ENCODE results near the gene TMEM54. TPM values are rescaled to one million over a fixed set of nuclear protein-coding genes. Genes with fewer than 3 reads are reported as not detected.

Gene TMEM54
- total and polyA plus RNA-seq, 2 of the 13 experiments (the other 11 are each of a cell fraction or from before 2014, with no cell fraction given): 2.5 to 2.9 TPM

DNA sequence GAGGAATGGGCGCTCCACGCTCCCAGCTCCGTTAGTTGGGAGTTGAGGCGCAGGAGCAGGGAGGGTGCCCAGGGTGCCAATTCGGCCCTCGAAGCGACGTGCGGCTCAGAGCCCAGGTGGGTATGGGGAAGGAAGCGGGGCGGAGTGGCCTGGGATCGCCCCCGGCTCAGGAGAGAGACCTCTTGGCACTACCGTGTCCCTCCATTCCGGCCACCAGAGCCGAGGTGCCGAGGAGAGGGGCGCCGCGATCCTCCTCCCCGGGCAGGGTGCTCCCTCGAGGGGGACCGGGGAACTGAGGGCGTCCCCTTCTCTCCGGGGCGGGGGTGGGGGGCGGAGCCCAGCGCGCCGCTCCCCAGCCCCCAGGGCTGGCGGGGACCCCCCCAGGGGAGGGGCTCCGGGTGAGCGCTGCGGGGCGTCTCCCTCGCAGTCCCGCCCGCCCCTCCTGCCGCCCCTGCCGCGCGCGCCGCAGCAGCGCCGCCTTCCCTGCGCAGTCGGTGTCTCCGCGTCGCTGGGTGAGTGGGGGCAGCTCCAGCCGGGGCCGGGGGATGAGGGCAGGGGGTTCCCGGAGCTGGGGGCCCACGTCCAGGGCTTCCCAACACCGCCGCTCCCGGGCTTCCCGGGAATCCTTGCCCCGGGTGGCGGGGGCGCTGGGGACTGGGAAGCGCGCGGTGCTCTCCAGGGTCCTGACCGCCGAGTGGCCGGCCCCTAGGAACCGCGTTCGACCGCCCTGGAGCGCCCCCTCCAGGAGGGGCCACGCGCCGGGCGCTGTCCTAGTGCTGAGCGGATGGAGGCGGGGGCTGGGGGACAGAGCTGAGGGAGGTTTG is 15.0 kb downstream of the TMEM54 start, which contains the start of gene HPCA (continued):
- TF ChIP-seq SSRP1 (CRISPR knock-in tag; IDR thresholded peaks at IDR 0.05) (no peak), ZNF232 (CRISPR knock-in tag; IDR thresholded peaks at IDR 0.05; ENCODE audit: borderline replicate concordance) (peak; percentile 98), ZNF543 (CRISPR knock-in tag; IDR thresholded peaks at IDR 0.05) (peak; percentile 96), ZNF350 (CRISPR knock-in tag; IDR thresholded peaks at IDR 0.05; ENCODE audit: borderline replicate concordance, low read depth) (peak; percentile 54; the same call in 1 of the 2 replicates), ZNF598 (CRISPR knock-in tag; IDR thresholded peaks at IDR 0.05; ENCODE audit: borderline replicate concordance) (peak; percentile 89; the same call in 1 of the 2 replicates), ZNF225 (CRISPR knock-in tag; IDR thresholded peaks at IDR 0.05) (peak; percentile 67; the same call in 1 of the 2 replicates), ZC3H4 (CRISPR knock-in tag; IDR thresholded peaks at IDR 0.05; ENCODE audit: borderline replicate concordance) (0 out of 2 replicates have a peak, but pooled peaks have one; percentile 60), ATF7 (IDR thresholded peaks at IDR 0.05) (no peak), ATF7 (CRISPR knock-in tag; IDR thresholded peaks at IDR 0.05) (no peak)
- TF ChIP-seq, protein P1, sequence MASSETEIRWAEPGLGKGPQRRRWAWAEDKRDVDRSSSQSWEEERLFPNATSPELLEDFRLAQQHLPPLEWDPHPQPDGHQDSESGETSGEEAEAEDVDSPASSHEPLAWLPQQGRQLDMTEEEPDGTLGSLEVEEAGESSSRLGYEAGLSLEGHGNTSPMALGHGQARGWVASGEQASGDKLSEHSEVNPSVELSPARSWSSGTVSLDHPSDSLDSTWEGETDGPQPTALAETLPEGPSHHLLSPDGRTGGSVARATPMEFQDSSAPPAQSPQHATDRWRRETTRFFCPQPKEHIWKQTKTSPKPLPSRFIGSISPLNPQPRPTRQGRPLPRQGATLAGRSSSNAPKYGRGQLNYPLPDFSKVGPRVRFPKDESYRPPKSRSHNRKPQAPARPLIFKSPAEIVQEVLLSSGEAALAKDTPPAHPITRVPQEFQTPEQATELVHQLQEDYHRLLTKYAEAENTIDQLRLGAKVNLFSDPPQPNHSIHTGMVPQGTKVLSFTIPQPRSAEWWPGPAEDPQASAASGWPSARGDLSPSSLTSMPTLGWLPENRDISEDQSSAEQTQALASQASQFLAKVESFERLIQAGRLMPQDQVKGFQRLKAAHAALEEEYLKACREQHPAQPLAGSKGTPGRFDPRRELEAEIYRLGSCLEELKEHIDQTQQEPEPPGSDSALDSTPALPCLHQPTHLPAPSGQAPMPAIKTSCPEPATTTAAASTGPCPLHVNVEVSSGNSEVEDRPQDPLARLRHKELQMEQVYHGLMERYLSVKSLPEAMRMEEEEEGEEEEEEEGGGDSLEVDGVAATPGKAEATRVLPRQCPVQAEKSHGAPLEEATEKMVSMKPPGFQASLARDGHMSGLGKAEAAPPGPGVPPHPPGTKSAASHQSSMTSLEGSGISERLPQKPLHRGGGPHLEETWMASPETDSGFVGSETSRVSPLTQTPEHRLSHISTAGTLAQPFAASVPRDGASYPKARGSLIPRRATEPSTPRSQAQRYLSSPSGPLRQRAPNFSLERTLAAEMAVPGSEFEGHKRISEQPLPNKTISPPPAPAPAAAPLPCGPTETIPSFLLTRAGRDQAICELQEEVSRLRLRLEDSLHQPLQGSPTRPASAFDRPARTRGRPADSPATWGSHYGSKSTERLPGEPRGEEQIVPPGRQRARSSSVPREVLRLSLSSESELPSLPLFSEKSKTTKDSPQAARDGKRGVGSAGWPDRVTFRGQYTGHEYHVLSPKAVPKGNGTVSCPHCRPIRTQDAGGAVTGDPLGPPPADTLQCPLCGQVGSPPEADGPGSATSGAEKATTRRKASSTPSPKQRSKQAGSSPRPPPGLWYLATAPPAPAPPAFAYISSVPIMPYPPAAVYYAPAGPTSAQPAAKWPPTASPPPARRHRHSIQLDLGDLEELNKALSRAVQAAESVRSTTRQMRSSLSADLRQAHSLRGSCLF (CRISPR knock-in tag; IDR thresholded peaks at IDR 0.05; ENCODE audit: borderline replicate concordance): peak; percentile 91
- TF ChIP-seq, protein P2, sequence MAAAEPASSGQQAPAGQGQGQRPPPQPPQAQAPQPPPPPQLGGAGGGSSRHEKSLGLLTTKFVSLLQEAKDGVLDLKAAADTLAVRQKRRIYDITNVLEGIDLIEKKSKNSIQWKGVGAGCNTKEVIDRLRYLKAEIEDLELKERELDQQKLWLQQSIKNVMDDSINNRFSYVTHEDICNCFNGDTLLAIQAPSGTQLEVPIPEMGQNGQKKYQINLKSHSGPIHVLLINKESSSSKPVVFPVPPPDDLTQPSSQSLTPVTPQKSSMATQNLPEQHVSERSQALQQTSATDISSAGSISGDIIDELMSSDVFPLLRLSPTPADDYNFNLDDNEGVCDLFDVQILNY (CRISPR knock-in tag; conservative IDR thresholded peaks at IDR 0.05): peak; percentile 92
- TF ChIP-seq, protein P3, sequence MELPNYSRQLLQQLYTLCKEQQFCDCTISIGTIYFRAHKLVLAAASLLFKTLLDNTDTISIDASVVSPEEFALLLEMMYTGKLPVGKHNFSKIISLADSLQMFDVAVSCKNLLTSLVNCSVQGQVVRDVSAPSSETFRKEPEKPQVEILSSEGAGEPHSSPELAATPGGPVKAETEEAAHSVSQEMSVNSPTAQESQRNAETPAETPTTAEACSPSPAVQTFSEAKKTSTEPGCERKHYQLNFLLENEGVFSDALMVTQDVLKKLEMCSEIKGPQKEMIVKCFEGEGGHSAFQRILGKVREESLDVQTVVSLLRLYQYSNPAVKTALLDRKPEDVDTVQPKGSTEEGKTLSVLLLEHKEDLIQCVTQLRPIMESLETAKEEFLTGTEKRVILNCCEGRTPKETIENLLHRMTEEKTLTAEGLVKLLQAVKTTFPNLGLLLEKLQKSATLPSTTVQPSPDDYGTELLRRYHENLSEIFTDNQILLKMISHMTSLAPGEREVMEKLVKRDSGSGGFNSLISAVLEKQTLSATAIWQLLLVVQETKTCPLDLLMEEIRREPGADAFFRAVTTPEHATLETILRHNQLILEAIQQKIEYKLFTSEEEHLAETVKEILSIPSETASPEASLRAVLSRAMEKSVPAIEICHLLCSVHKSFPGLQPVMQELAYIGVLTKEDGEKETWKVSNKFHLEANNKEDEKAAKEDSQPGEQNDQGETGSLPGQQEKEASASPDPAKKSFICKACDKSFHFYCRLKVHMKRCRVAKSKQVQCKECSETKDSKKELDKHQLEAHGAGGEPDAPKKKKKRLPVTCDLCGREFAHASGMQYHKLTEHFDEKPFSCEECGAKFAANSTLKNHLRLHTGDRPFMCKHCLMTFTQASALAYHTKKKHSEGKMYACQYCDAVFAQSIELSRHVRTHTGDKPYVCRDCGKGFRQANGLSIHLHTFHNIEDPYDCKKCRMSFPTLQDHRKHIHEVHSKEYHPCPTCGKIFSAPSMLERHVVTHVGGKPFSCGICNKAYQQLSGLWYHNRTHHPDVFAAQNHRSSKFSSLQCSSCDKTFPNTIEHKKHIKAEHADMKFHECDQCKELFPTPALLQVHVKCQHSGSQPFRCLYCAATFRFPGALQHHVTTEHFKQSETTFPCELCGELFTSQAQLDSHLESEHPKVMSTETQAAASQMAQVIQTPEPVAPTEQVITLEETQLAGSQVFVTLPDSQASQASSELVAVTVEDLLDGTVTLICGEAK (IDR thresholded peaks at IDR 0.05): no peak
- TF ChIP-seq, protein P3 (CRISPR knock-in tag; IDR thresholded peaks at IDR 0.05): peak; percentile 92
